Measurements from ENCODE around the gene BMP4. TPM values are rescaled to one million over a fixed set of nuclear protein-coding genes. Genes with fewer than 3 reads are reported as not detected.

The BMP4 gene
- total RNA-seq, 4 donors from 2014 or later: 9.9 to 23.7 (median 15.4) TPM

- no peak for TF ChIP-seq CTCF (IDR thresholded peaks at IDR 0.05)
- no peak for TF ChIP-seq POLR2AphosphoS5 (IDR thresholded peaks at IDR 0.05)
- no peak for TF ChIP-seq POLR2A (IDR thresholded peaks at IDR 0.05)
- TF ChIP-seq EP300 (IDR thresholded peaks at IDR 0.05): no peak
- peaks cover 10% of the 10 kb centered on the region for H3K36me3 ChIP-seq
- H3K27ac ChIP-seq: no peak overlapping the region
- peaks cover 21% of the 10 kb centered on the region for H3K4me1 ChIP-seq
- no peak overlapping the region for H3K4me3 ChIP-seq
- peaks cover 29% of the 10 kb centered on the region for H3K27me3 ChIP-seq
- no peak for DNase-seq (ENCODE audit: low spot score in 2 of 2)
- no peaks in the 10 kb centered on the region for H3K9me3 ChIP-seq
- WGBS: 80% methylated on average over 6 of the region's 6 CpGs
Observed at GRCh38 chr14:53948205-53948884, 8.3 kb downstream of the BMP4 start.

- DNase-seq (ENCODE audit: low spot score in 2 of 2): no peak
- H3K36me3 ChIP-seq: peaks cover 10% of the 10 kb centered on the region
- peaks cover 27% of the 10 kb centered on the region for H3K27me3 ChIP-seq
- H3K4me3 ChIP-seq: no peak overlapping the region
- no peak overlapping the region for H3K27ac ChIP-seq
- 52% methylated on average over 12 of the region's 12 CpGs for WGBS
- H3K4me1 ChIP-seq: peaks cover 15% of the 10 kb centered on the region
- H3K9me3 ChIP-seq: no peaks in the 10 kb centered on the region
- no peak for TF ChIP-seq POLR2A (IDR thresholded peaks at IDR 0.05)
- TF ChIP-seq EP300 (IDR thresholded peaks at IDR 0.05): no peak
- no peak for TF ChIP-seq CTCF (IDR thresholded peaks at IDR 0.05)
- no peak for TF ChIP-seq POLR2AphosphoS5 (IDR thresholded peaks at IDR 0.05)
Observed at GRCh38 chr14:53947452-53948204, 9.0 kb downstream of the BMP4 start.

GRCh38 chr14:53947094-53947445 lies 9.6 kb downstream of the BMP4 start:
- WGBS: 65% methylated on average over 12 of the region's 12 CpGs
- Histone ChIP-seq H3K27ac (no peak overlapping the region), H3K36me3 (peaks cover 10% of the 10 kb centered on the region), H3K4me3 (peak overlapping the region; percentile 40), H3K4me1 (peaks cover 9% of the 10 kb centered on the region), H3K27me3 (peaks cover 27% of the 10 kb centered on the region), H3K9me3 (no peaks in the 10 kb centered on the region)
- DNase-seq (ENCODE audit: low spot score in 2 of 2): no peak
- no peak for TF ChIP-seq POLR2AphosphoS5 (IDR thresholded peaks at IDR 0.05)

- DNase-seq (ENCODE audit: low spot score in 2 of 2): no peak
- TF ChIP-seq EP300 (IDR thresholded peaks at IDR 0.05): no peak
- TF ChIP-seq CTCF (IDR thresholded peaks at IDR 0.05): no peak
- no peak for TF ChIP-seq POLR2A (IDR thresholded peaks at IDR 0.05)
- TF ChIP-seq POLR2AphosphoS5 (IDR thresholded peaks at IDR 0.05): no peak
- Histone ChIP-seq H3K27me3 (peaks cover 27% of the 10 kb centered on the region), H3K27ac (no peak overlapping the region), H3K4me3 (peak overlapping the region; percentile 40), H3K9me3 (no peaks in the 10 kb centered on the region), H3K4me1 (peaks cover 6% of the 10 kb centered on the region), H3K36me3 (peaks cover 10% of the 10 kb centered on the region)
- 68% methylated on average over 47 of the region's 63 CpGs for WGBS
Observed at GRCh38 chr14:53946404-53947093, 10.1 kb downstream of the BMP4 start.

- no peak overlapping the region for H3K4me3 ChIP-seq
Observed at GRCh38 chr14:53946071-53946403, 10.6 kb downstream of the BMP4 start.

More at GRCh38 chr14:53946071-53946403, 10.6 kb downstream of the BMP4 start:
- Histone ChIP-seq H3K36me3 (peaks cover 10% of the 10 kb centered on the region), H3K4me1 (peaks cover 6% of the 10 kb centered on the region), H3K27me3 (peaks cover 27% of the 10 kb centered on the region), H3K27ac (no peak overlapping the region), H3K9me3 (no peaks in the 10 kb centered on the region)
- WGBS: 79% methylated on average over 14 of the region's 14 CpGs
- TF ChIP-seq POLR2A (IDR thresholded peaks at IDR 0.05) (no peak), CTCF (IDR thresholded peaks at IDR 0.05) (no peak), POLR2AphosphoS5 (IDR thresholded peaks at IDR 0.05) (no peak), EP300 (IDR thresholded peaks at IDR 0.05) (no peak)
- DNase-seq (ENCODE audit: low spot score in 2 of 2): no peak

Measured in suprapubic skin (tissue), 4 donors.